ENCODE measurements around the gene IDUA. TPM values are rescaled to one million over a fixed set of nuclear protein-coding genes. Genes with fewer than 3 reads are reported as not detected.

Gene IDUA
- total and polyA plus RNA-seq, 2 donors (not counting 1 experiment from before 2014, with no cell fraction given): 57.0 to 67.4 TPM

DNA sequence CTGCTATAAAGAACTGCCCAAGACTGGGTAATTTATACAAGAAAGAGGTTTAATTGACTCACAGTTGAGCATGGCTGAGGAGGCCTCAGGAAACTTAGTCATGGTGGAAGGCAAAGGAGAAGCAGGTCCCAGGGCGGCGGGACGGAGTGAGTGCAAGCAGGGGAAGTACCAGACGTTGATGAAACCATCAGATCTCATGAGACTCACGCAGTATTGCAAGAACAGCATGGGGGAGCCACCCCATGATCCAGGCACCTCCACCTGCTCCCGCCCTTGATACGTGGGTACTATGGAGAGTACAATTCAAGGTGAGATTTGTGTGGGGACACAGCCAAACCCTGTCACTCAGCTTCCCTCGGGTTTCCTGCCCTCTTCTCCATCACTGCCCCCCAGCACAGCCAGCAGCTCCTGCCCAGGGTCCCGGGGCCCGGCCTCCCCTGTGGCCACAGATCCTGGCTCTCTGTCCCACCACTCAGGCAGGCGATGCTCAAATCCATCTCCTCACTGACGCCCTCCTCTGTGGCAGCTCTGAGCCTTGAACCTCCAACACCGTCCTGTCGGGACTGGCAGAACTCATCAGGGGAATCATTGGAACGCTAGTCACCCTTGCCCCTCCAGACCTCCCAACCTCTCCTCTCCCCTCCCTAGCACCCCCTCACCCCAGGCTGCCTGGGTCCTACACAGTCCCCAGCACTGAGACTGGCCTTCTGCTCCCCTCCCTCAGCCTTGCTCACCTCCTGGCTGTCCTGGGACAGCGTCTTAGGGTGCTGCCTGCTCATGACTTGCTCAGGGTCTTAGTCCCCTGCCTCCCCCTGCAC is 62.1 kb downstream of the IDUA start:
- Mint-ChIP-seq H3K4me1 (peaks cover 2% of the 10 kb centered on the region), H3K27me3 (peaks cover 17% of the 10 kb centered on the region), H3K27ac (no peak overlapping the region), H3K9me3 (ENCODE audit: insufficient read depth) (no peaks in the 10 kb centered on the region), H3K4me3 (no peak overlapping the region)
- intact Hi-C loops (cut with micrococcal nuclease): no loop called here
- no peak overlapping the region for H3K9ac ChIP-seq (ENCODE audit: low read length)
- ATAC-seq (ENCODE audit: low read depth) (peak; percentile 39), DNase-seq (no peak)
- H3K27ac ChIP-seq (ENCODE audit: low read length in 2 of 2): no peak overlapping the region
- no peak overlapping the region for H3K4me3 ChIP-seq (ENCODE audit: control extremely low read depth in 1 of 5, extremely low read depth in 1 of 5, insufficient read depth in 1 of 5, low read depth in 2 of 5, low read length in 4 of 5)
- H4K20me1 ChIP-seq (ENCODE audit: control insufficient read depth, insufficient read depth, low read length, poor library complexity, severe bottlenecking): no peaks in the 10 kb centered on the region
- CTCF ChIA-PET: no interaction called here
- peaks cover 0 to 28% (median 10%) of the 10 kb centered on the region in 4 experiments for H3K27me3 ChIP-seq (replicated peaks in 1 of 4; ENCODE audit: control extremely low read depth in 1 of 4, control insufficient read depth in 3 of 4, insufficient read depth in 4 of 4, low read length in 3 of 4)
- no peak overlapping the region for H2AFZ ChIP-seq (ENCODE audit: insufficient read depth, low read depth, low read length, poor library complexity, severe bottlenecking)
- no peak for TF ChIP-seq EZH2 (IDR thresholded peaks at IDR 0.05; ENCODE audit: borderline replicate concordance, insufficient read depth, low read depth, low read length, poor library complexity, severe bottlenecking)
- TF ChIP-seq, protein P1, sequence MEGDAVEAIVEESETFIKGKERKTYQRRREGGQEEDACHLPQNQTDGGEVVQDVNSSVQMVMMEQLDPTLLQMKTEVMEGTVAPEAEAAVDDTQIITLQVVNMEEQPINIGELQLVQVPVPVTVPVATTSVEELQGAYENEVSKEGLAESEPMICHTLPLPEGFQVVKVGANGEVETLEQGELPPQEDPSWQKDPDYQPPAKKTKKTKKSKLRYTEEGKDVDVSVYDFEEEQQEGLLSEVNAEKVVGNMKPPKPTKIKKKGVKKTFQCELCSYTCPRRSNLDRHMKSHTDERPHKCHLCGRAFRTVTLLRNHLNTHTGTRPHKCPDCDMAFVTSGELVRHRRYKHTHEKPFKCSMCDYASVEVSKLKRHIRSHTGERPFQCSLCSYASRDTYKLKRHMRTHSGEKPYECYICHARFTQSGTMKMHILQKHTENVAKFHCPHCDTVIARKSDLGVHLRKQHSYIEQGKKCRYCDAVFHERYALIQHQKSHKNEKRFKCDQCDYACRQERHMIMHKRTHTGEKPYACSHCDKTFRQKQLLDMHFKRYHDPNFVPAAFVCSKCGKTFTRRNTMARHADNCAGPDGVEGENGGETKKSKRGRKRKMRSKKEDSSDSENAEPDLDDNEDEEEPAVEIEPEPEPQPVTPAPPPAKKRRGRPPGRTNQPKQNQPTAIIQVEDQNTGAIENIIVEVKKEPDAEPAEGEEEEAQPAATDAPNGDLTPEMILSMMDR (IDR thresholded peaks at IDR 0.05): no peak
- no peaks in the 10 kb centered on the region for H3K36me3 ChIP-seq (replicated peaks in 1 of 2; ENCODE audit: control extremely low read depth in 1 of 2, control insufficient read depth in 1 of 2, extremely low read depth in 1 of 2, insufficient read depth in 2 of 2, low read length in 1 of 2)
- WGBS (ENCODE audit: insufficient coverage): 66% methylated on average over 14 of the region's 16 CpGs
- peaks cover 0 to 32% (median 0%) of the 10 kb centered on the region in 3 donors for H3K9me3 ChIP-seq (ENCODE audit: control extremely low read depth in 1 of 3, control insufficient read depth in 2 of 3, insufficient read depth in 1 of 3, low read length in 2 of 3)
- POLR2A ChIA-PET: no interaction called here
- no peaks in the 10 kb centered on the region for H3K79me2 ChIP-seq (ENCODE audit: control insufficient read depth, insufficient read depth, low read length)
- no peak overlapping the region for H3K4me2 ChIP-seq (replicated peaks; ENCODE audit: low read depth, low read length, poor library complexity, severe bottlenecking)
- H3K4me1 ChIP-seq (ENCODE audit: control insufficient read depth in 2 of 2, insufficient read depth in 2 of 2, low read length in 2 of 2): peaks cover 3 to 7% of the 10 kb centered on the region in 2 donors

DNA sequence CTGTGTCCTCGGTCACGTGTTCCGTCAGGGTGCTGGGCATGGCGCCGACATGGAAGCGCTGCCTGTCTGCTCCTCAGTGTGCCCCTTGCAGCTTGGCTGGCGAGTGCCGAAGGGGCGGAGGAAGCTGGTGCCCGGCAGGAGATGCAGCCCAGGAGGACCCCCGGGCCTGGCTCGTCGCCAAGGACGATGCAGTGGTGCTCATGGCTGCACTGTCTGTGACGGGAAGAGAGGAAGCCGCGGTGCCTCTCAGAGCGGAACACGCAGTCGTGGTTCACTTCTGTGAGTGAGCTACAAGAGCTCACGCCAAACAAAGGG is 62.7 kb downstream of the IDUA start:
- Histone ChIP-seq H4K20me1 (ENCODE audit: control insufficient read depth, insufficient read depth, low read length, poor library complexity, severe bottlenecking) (no peaks in the 10 kb centered on the region), H3K4me1 (ENCODE audit: control insufficient read depth in 2 of 2, insufficient read depth in 2 of 2, low read length in 2 of 2) (peaks cover 3% of the 10 kb centered on the region in 2 donors), H3K27ac (ENCODE audit: low read length in 2 of 2) (no peak overlapping the region), H3K4me2 (replicated peaks; ENCODE audit: low read depth, low read length, poor library complexity, severe bottlenecking) (no peak overlapping the region), H2AFZ (ENCODE audit: insufficient read depth, low read depth, low read length, poor library complexity, severe bottlenecking) (no peak overlapping the region), H3K4me3 (ENCODE audit: control extremely low read depth in 1 of 5, extremely low read depth in 1 of 5, insufficient read depth in 1 of 5, low read depth in 2 of 5, low read length in 4 of 5) (no peak overlapping the region), H3K79me2 (ENCODE audit: control insufficient read depth, insufficient read depth, low read length) (no peaks in the 10 kb centered on the region), H3K9ac (ENCODE audit: low read length) (no peak overlapping the region), H3K9me3 (ENCODE audit: control extremely low read depth in 1 of 3, control insufficient read depth in 2 of 3, insufficient read depth in 1 of 3, low read length in 2 of 3) (peaks cover 0 to 30% (median 0%) of the 10 kb centered on the region in 3 donors), H3K27me3 (replicated peaks in 1 of 4; ENCODE audit: control extremely low read depth in 1 of 4, control insufficient read depth in 3 of 4, insufficient read depth in 4 of 4, low read length in 3 of 4) (peaks cover 0 to 23% (median 6%) of the 10 kb centered on the region in 4 experiments), H3K36me3 (replicated peaks in 1 of 2; ENCODE audit: control extremely low read depth in 1 of 2, control insufficient read depth in 1 of 2, extremely low read depth in 1 of 2, insufficient read depth in 2 of 2, low read length in 1 of 2) (no peaks in the 10 kb centered on the region)
- DNase-seq: no peak
- peaks cover 17% of the 10 kb centered on the region for H3K27me3 Mint-ChIP-seq
- ChIA-PET CTCF (no interaction called here), POLR2A (no interaction called here)
- no peak for ATAC-seq (ENCODE audit: low read depth)
- TF ChIP-seq EZH2 (IDR thresholded peaks at IDR 0.05; ENCODE audit: borderline replicate concordance, insufficient read depth, low read depth, low read length, poor library complexity, severe bottlenecking): no peak
- TF ChIP-seq, protein P1 (IDR thresholded peaks at IDR 0.05): no peak
- no peak overlapping the region for H3K27ac Mint-ChIP-seq
- H3K9me3 Mint-ChIP-seq (ENCODE audit: insufficient read depth): no peaks in the 10 kb centered on the region
- H3K4me1 Mint-ChIP-seq: peaks cover 2% of the 10 kb centered on the region
- intact Hi-C loops (cut with micrococcal nuclease): no loop called here
- H3K4me3 Mint-ChIP-seq: no peak overlapping the region
- WGBS (ENCODE audit: insufficient coverage): 76% methylated on average over 21 of the region's 21 CpGs

All from B cell (primary cell).